K562 (cell line): ENCODE data around the gene ATF5. TPM values are rescaled to one million over a fixed set of nuclear protein-coding genes. Genes with fewer than 3 reads are reported as not detected.

Source experiments
- ATAC-seq: fragments of 200-7000 bp; cut with Tn5 transposase; 3 replicates; pipeline ENCODE4 v1.9.1; 2020; ENCODE audit warnings: moderate library complexity
- BruUV-seq: library from RNA; stranded (reverse); fragments of 400-500 nt; replicated peaks from 2 replicates; lab custom pipeline; 2021; lab: Mats Ljungman, UMichigan
- CTCF ChIA-PET: fragments of 300-600 bp; formaldehyde crosslinking; extraction: SDS; loops from one replicate; lab custom pipeline; 2021; ENCODE audit warnings: low intra/inter-chr PET ratio; lab: Yijun Ruan, JAX
- POLR2A ChIA-PET: fragments of 300-600, 350-650 bp; sonication (Branson Sonifier 250); formaldehyde crosslinking; extraction: SDS; loops from one replicate; lab custom pipeline; 2021; ENCODE audit warnings: antibody characterized with exemption, inconsistent platforms; lab: Yijun Ruan, JAX
- DNase-seq, 4 experiments: peaks; one replicate each; pipeline versions ENCODE4 v3.0.0 to v3.0.0-alpha.2; 2011 to 2018; ENCODE audit warnings: low spot score in 3 of 4, mixed read lengths in 3 of 4; ENCODE audit errors: extremely low read depth in 1 of 4
- FAIRE-seq: peaks from 2 replicates; lab custom pipeline; 2011; peaks lifted over from hg19 to GRCh38; lab: Jason Lieb, UNC
- H2AFZ ChIP-seq: 2 replicates; pipeline ENCODE4 v1.6.0; 2011; ENCODE audit warnings: low read depth, low read length, control low read depth, inconsistent platforms
- H3K27ac ChIP-seq: fragments of 200-600 bp; 3 replicates; pipeline ENCODE4 v1.8.0; 2011; ENCODE audit warnings: low read depth, mild to moderate bottlenecking, control low read depth, inconsistent platforms, low read length, moderate library complexity, mixed read lengths; ENCODE audit errors: extremely low read depth
- H3K27me3 ChIP-seq, 2 experiments: fragments of 300-600 bp in 1 of 2; 2 replicates in 1 of 2; 3 replicates in 1 of 2; pipeline versions ENCODE4 v1.6.0 to v1.8.0; 2011; ENCODE audit warnings: inconsistent platforms in 2 of 2, low read length in 2 of 2, mild to moderate bottlenecking in 1 of 2, mixed read lengths in 1 of 2, moderate library complexity in 1 of 2; ENCODE audit not compliant: control insufficient read depth in 2 of 2, insufficient read depth in 2 of 2
- H3K36me3 ChIP-seq: fragments of 300-600 bp; 3 replicates; pipeline ENCODE4 v1.8.0; 2011; ENCODE audit warnings: mild to moderate bottlenecking, low read length, inconsistent platforms; ENCODE audit not compliant: control insufficient read depth, insufficient read depth
- H3K4me1 ChIP-seq, 2 experiments: fragments of 200-600 bp in 1 of 2; replicated peaks in 1 of 2; 2 replicates in 1 of 2; 3 replicates in 1 of 2; pipeline versions ENCODE4 v1.5.1 to v1.8.0; 2011; ENCODE audit warnings: inconsistent platforms in 2 of 2, low read length in 2 of 2, mild to moderate bottlenecking in 1 of 2, mixed read lengths in 1 of 2, moderate library complexity in 1 of 2; ENCODE audit not compliant: control insufficient read depth in 2 of 2, insufficient read depth in 2 of 2
- H3K4me2 ChIP-seq: 2 replicates; pipeline ENCODE4 v1.6.1; 2011; ENCODE audit warnings: low read length, control low read depth, inconsistent platforms, mixed read lengths; ENCODE audit not compliant: insufficient read depth
- H3K4me3 ChIP-seq: fragments of 200-600 bp; sonication (generic), shearing (Covaris generic); 2 replicates; pipeline ENCODE4 v1.5.1; 2016; ENCODE audit warnings: control low read depth, inconsistent platforms
- H3K79me2 ChIP-seq: fragments of 200-600 bp; 3 replicates; pipeline ENCODE4 v1.8.0; 2011; ENCODE audit warnings: low read length, inconsistent platforms; ENCODE audit not compliant: control insufficient read depth, insufficient read depth
- H3K9ac ChIP-seq, 2 experiments: 2 replicates each; pipeline versions ENCODE4 v1.6.0 to v1.6.1; 2011; ENCODE audit warnings: low read depth in 2 of 2, low read length in 2 of 2, control low read depth in 1 of 2, inconsistent platforms in 1 of 2, mild to moderate bottlenecking in 1 of 2, mixed read lengths in 1 of 2; ENCODE audit not compliant: insufficient read depth in 1 of 2
- H3K9me1 ChIP-seq: one replicate; pipeline ENCODE4 v1.6.0; 2011; ENCODE audit warnings: inconsistent platforms, mild to moderate bottlenecking, low read length, moderate library complexity; ENCODE audit not compliant: control insufficient read depth, insufficient read depth
- H3K9me3 ChIP-seq: replicated peaks from 2 replicates; pipeline ENCODE4 v1.5.1; 2011; ENCODE audit warnings: low read depth, low read length, inconsistent platforms; ENCODE audit not compliant: control insufficient read depth, insufficient read depth
- H4K20me1 ChIP-seq: replicated peaks from 2 replicates; pipeline ENCODE4 v1.6.1; 2011; ENCODE audit warnings: low read length, inconsistent platforms, mixed read lengths; ENCODE audit not compliant: control insufficient read depth, insufficient read depth
- MEIS2 ChIP-seq: fragments of 450-650 bp; IDR thresholded peaks from 2 replicates; pipeline ENCODE4 v1.6.1; 2014; ENCODE audit warnings: mild to moderate bottlenecking; ENCODE audit not compliant: partially characterized antibody
- POLR2H ChIP-seq: IDR thresholded peaks from 2 replicates; pipeline ENCODE4 v1.6.1; 2016; ENCODE audit warnings: missing genetic modification characterization, low read depth, mild to moderate bottlenecking, control low read depth, missing compliant biosample characterization, moderate library complexity
- PYGO2 ChIP-seq: fragments of 450-650 bp; IDR thresholded peaks from 2 replicates; pipeline ENCODE4 v1.6.1; 2016; ENCODE audit warnings: mild to moderate bottlenecking, missing genetic modification characterization, moderate library complexity, missing compliant biosample characterization
- RBFOX2 ChIP-seq: fragments of 200-400 bp; formaldehyde crosslinking; IDR thresholded peaks from 2 replicates; pipeline ENCODE4 v1.6.1; 2017; ENCODE audit warnings: low read depth, mild to moderate bottlenecking, low read length, moderate library complexity
- RFX7 ChIP-seq: fragments of 250-450 bp; sonication (Bioruptor Pico); IDR thresholded peaks from 2 replicates; pipeline ENCODE4 v1.5.1; 2021; ENCODE audit warnings: mild to moderate bottlenecking
- TAF1 ChIP-seq: IDR thresholded peaks from 2 replicates; pipeline ENCODE4 v1.6.1; 2011; ENCODE audit warnings: mild to moderate bottlenecking, low read length, moderate library complexity; ENCODE audit not compliant: insufficient read depth, control insufficient read depth, severe bottlenecking; ENCODE audit errors: extremely low read depth
- ZNF696 ChIP-seq: fragments of 250-450 bp; sonication (Bioruptor Pico); conservative IDR thresholded peaks from 2 replicates; pipeline ENCODE4 v1.4.0; 2020; ENCODE audit warnings: mild to moderate bottlenecking, moderate library complexity
- WGBS: fragments of 100-300 bp; shearing (Covaris generic); methylation state at CpG from one replicate; pipeline ENCODE4 v1.1.6; 2016; ENCODE audit warnings: low coverage, mixed read lengths; ENCODE audit not compliant: insufficient coverage; ENCODE audit errors: missing lambda C conversion rate; 5-methylcytosine and 5-hydroxymethylcytosine counted together
- in situ Hi-C: fragments of 300-500 bp; cut with MboI; formaldehyde crosslinking; loops from 4 replicates; pipeline ENCODE4 v1.15.0; 2018; ENCODE audit warnings: inconsistent platforms, mixed read lengths
- intact Hi-C: fragments of 100-400 bp; cut with micrococcal nuclease; formaldehyde crosslinking; loops from 2 replicates; pipeline ENCODE4 v1.14.2; 2022
- polyA plus RNA-seq, 8 experiments: library from polyadenylated mRNA; depleted of rRNA in 4 of 8; stranded (reverse) in 5 of 8; unstranded in 3 of 8; fragments of >200 nt; fragmentation: Nextera tagmentation in 2 of 8; fragmentation: Illumina TruSeq in 1 of 8; extraction: Ambion mirVana in 2 of 8; extraction: Trizol in 1 of 8; gene quantifications; 2 replicates each; pipeline versions ENCODE4 v1.2.1 to v1.2.3, GENCODE V29; 2011 to 2014; ENCODE audit warnings: inconsistent platforms in 1 of 8, missing spikeins in 1 of 8
- total RNA-seq, 7 experiments: library from RNA; depleted of rRNA in 6 of 7; stranded (reverse); fragments of >200 nt in 6 of 7; fragmentation: Illumina TruSeq in 2 of 7; extraction: Trizol in 2 of 7; gene quantifications; 2 replicates each; pipeline versions ENCODE4 v1.2.1 to v1.2.3, GENCODE V29; 2011 to 2021; ENCODE audit warnings: low replicate concordance in 1 of 7
- TF ChIP-seq, protein P1 (sequence below), 2 experiments: fragments of 450-650 bp; IDR thresholded peaks; 2 replicates each; pipeline ENCODE4 v1.6.1; 2016
- TF ChIP-seq, protein P2 (sequence below), 2 experiments: fragments of 450-650 bp; IDR thresholded peaks; 2 replicates each; pipeline ENCODE4 v1.6.1; 2018; ENCODE audit warnings: mild to moderate bottlenecking in 2 of 2, low read depth in 1 of 2; ENCODE audit not compliant: partially characterized antibody in 2 of 2
- TF ChIP-seq, protein P3 (sequence below): fragments of 450-650 bp; IDR thresholded peaks from 2 replicates; pipeline ENCODE4 v1.6.1; 2016; ENCODE audit warnings: antibody characterized with exemption
- TF ChIP-seq, protein P4 (sequence below): fragments of 450-650 bp; formaldehyde crosslinking; IDR thresholded peaks from 2 replicates; pipeline ENCODE4 v1.4.0; 2020; ENCODE audit warnings: mild to moderate bottlenecking, mixed read lengths

The ATF5 gene
- total and polyA plus RNA-seq, 9 of the 15 experiments (the other 6 are each of a cell fraction or from before 2014, with no cell fraction given): 3.0 to 57.6 (median 11.1) TPM

DNA sequence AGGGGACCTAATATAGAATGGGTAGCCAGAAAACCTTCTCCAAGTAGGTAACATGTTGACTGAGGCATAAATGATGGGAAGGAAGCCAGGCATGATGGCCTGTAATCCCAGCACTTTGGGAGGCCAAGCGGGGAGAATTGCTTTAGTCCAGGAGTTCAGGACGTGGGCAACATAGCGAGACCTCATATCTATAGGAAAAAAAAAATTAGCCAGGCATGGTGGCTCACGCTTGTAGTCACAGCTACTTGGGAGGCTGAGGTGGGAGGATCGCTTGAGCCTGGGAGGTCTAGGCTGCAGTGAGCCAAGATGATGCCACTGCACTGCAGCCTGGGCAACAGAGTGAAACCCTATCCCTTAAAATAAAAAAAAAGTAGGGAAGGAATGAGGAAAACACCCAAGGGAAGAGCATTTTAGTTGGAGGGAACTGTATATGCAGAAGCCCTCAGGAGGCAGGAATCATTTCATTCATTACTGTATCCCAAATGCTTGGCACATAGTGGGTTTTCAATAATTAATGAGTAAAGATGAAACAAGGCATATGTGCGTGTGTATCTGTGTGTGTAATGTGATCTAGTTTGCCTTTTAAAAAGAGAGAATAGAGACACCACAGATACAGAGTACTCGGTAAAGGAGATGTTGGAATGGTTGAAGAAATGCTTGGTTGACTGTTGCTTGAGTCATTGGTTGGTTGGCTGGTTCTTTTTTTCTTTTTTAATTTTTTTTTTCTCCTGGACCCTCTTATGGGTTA lies 2.5 kb downstream of the ATF5 start:
- no TSS peak for BruUV-seq
- no peak for ATAC-seq
- TF ChIP-seq, protein P1, sequence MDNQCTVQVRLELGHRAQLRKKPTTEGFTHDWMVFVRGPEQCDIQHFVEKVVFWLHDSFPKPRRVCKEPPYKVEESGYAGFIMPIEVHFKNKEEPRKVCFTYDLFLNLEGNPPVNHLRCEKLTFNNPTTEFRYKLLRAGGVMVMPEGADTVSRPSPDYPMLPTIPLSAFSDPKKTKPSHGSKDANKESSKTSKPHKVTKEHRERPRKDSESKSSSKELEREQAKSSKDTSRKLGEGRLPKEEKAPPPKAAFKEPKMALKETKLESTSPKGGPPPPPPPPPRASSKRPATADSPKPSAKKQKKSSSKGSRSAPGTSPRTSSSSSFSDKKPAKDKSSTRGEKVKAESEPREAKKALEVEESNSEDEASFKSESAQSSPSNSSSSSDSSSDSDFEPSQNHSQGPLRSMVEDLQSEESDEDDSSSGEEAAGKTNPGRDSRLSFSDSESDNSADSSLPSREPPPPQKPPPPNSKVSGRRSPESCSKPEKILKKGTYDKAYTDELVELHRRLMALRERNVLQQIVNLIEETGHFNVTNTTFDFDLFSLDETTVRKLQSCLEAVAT (IDR thresholded peaks at IDR 0.05): no peak
- TF ChIP-seq TAF1: no peak
- no peak for TF ChIP-seq MEIS2
- 0 out of 2 replicates have a peak, but pooled peaks have one; percentile 7 for TF ChIP-seq RBFOX2
- TF ChIP-seq, protein P2, sequence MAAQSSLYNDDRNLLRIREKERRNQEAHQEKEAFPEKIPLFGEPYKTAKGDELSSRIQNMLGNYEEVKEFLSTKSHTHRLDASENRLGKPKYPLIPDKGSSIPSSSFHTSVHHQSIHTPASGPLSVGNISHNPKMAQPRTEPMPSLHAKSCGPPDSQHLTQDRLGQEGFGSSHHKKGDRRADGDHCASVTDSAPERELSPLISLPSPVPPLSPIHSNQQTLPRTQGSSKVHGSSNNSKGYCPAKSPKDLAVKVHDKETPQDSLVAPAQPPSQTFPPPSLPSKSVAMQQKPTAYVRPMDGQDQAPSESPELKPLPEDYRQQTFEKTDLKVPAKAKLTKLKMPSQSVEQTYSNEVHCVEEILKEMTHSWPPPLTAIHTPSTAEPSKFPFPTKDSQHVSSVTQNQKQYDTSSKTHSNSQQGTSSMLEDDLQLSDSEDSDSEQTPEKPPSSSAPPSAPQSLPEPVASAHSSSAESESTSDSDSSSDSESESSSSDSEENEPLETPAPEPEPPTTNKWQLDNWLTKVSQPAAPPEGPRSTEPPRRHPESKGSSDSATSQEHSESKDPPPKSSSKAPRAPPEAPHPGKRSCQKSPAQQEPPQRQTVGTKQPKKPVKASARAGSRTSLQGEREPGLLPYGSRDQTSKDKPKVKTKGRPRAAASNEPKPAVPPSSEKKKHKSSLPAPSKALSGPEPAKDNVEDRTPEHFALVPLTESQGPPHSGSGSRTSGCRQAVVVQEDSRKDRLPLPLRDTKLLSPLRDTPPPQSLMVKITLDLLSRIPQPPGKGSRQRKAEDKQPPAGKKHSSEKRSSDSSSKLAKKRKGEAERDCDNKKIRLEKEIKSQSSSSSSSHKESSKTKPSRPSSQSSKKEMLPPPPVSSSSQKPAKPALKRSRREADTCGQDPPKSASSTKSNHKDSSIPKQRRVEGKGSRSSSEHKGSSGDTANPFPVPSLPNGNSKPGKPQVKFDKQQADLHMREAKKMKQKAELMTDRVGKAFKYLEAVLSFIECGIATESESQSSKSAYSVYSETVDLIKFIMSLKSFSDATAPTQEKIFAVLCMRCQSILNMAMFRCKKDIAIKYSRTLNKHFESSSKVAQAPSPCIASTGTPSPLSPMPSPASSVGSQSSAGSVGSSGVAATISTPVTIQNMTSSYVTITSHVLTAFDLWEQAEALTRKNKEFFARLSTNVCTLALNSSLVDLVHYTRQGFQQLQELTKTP (IDR thresholded peaks at IDR 0.05; ENCODE audit: low read depth in 1 of 2, partially characterized antibody in 2 of 2): peak in 1 of 2 experiments; percentile 41
- TF ChIP-seq RFX7 (CRISPR knock-in tag): no peak
- no peak for TF ChIP-seq PYGO2 (tag)
- TF ChIP-seq, protein P3, sequence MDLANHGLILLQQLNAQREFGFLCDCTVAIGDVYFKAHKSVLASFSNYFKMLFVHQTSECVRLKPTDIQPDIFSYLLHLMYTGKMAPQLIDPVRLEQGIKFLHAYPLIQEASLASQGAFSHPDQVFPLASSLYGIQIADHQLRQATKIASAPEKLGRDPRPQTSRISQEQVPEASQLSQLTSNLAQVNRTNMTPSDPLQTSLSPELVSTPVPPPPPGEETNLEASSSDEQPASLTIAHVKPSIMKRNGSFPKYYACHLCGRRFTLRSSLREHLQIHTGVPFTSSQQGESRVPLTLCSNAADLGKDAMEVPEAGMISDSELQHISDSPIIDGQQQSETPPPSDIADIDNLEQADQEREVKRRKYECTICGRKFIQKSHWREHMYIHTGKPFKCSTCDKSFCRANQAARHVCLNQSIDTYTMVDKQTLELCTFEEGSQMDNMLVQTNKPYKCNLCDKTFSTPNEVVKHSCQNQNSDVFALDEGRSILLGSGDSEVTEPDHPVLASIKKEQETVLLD: no peak
- peak; percentile 5; the same call in 1 of the 2 replicates for TF ChIP-seq POLR2H (tag)
- TF ChIP-seq, protein P4, sequence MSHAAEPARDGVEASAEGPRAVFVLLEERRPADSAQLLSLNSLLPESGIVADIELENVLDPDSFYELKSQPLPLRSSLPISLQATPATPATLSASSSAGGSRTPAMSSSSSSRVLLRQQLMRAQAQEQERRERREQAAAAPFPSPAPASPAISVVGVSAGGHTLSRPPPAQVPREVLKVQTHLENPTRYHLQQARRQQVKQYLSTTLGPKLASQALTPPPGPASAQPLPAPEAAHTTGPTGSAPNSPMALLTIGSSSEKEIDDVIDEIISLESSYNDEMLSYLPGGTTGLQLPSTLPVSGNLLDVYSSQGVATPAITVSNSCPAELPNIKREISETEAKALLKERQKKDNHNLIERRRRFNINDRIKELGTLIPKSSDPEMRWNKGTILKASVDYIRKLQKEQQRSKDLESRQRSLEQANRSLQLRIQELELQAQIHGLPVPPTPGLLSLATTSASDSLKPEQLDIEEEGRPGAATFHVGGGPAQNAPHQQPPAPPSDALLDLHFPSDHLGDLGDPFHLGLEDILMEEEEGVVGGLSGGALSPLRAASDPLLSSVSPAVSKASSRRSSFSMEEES (CRISPR knock-in tag): no peak
- TF ChIP-seq ZNF696 (CRISPR knock-in tag): 0 out of 2 replicates have a peak, but pooled peaks have one; percentile 46

More for the DNA sequence above, 2.5 kb downstream of the ATF5 start:
- H3K4me1 ChIP-seq: peaks cover 22 to 50% of the 10 kb centered on the region in 2 experiments
- H2AFZ ChIP-seq: no peak overlapping the region
- FAIRE-seq (no peak), DNase-seq (no peak)
- H3K9me1 ChIP-seq: peaks cover 5% of the 10 kb centered on the region
- no peak overlapping the region for H3K9ac ChIP-seq
- H4K20me1 ChIP-seq: peaks cover 12% of the 10 kb centered on the region
- intact Hi-C loops: no loop called here
- H3K79me2 ChIP-seq: peaks cover 46% of the 10 kb centered on the region
- H3K4me3 ChIP-seq: no peak overlapping the region
- peak overlapping the region; percentile 85; the same call in 1 of the 2 replicates for H3K4me2 ChIP-seq
- no peak overlapping the region for H3K27ac ChIP-seq
- POLR2A ChIA-PET: interaction anchor here (6.4 kb wide), 1 partner anchor 17 kb away, joined by 105 read pairs; no protein-coding TSS in a partner anchor
- CTCF ChIA-PET: no interaction called here
- no peaks in the 10 kb centered on the region for H3K27me3 ChIP-seq
- in situ Hi-C loops: loop anchor here (10.0 kb wide), 1 partner anchor 163 kb away; no protein-coding TSS in a partner anchor
- WGBS: 92% methylated on average over 7 of the region's 7 CpGs
- peaks cover 26% of the 10 kb centered on the region for H3K36me3 ChIP-seq
- no peaks in the 10 kb centered on the region for H3K9me3 ChIP-seq
